Measurements from ENCODE around the gene ERFE.

DNA sequence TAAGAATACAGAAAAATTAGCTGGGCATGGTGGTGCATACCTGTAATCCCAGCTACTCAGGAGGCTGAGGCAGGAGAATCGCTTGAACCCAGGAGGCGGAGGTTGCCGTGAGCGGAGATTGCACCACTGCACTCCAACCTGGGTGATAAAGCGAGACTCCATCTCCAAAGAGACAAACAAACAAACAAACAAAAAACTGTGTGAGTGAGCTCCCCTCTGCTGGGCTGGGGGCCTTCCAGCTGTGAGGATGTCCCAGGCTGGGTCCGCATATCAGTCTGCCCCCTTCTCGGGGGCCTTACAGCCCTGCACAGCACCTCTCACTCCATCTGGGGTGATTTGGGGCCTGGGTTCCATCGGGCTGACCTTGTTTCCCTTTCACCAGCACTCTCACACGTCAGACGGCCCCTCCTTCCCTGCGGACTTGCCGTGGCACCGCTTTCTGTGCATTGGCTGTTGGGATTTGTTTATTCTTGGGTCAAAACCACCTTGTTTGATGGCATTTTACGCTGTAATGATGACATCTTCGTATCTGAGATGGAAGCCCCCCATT, 23.1 kb upstream of the ERFE start:
- TF ChIP-seq, protein P1, sequence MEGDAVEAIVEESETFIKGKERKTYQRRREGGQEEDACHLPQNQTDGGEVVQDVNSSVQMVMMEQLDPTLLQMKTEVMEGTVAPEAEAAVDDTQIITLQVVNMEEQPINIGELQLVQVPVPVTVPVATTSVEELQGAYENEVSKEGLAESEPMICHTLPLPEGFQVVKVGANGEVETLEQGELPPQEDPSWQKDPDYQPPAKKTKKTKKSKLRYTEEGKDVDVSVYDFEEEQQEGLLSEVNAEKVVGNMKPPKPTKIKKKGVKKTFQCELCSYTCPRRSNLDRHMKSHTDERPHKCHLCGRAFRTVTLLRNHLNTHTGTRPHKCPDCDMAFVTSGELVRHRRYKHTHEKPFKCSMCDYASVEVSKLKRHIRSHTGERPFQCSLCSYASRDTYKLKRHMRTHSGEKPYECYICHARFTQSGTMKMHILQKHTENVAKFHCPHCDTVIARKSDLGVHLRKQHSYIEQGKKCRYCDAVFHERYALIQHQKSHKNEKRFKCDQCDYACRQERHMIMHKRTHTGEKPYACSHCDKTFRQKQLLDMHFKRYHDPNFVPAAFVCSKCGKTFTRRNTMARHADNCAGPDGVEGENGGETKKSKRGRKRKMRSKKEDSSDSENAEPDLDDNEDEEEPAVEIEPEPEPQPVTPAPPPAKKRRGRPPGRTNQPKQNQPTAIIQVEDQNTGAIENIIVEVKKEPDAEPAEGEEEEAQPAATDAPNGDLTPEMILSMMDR (IDR thresholded peaks at IDR 0.05; ENCODE audit: low read depth, low read length): no peak
- TF ChIP-seq EZH2phosphoT487 (IDR thresholded peaks at IDR 0.05; ENCODE audit: low read depth): no peak

Measured in OCI-LY3 (cell line).